OCI-LY3 (cell line): ENCODE results near the gene BAZ2B.

Source experiments
- CTCF ChIP-seq: fragments of 200-600, 300-600 bp; sonication (generic); IDR thresholded peaks from 2 replicates; pipeline ENCODE4 v1.5.1; 2014; ENCODE audit warnings: antibody characterized with exemption, low read length, low read depth
- EZH2phosphoT487 ChIP-seq: fragments of 200-600 bp; shearing (Covaris generic); IDR thresholded peaks from 2 replicates; pipeline ENCODE4 v1.6.1; 2018; ENCODE audit warnings: antibody characterized with exemption, mixed run types, low read depth

- no peak for TF ChIP-seq CTCF
- no peak for TF ChIP-seq EZH2phosphoT487
These were observed 154.1 kb downstream of the BAZ2B start for GRCh38 chr2:159462201-159462785.
